GM18907 (cell line): Measurements from ENCODE around the gene ACVR1B.

ENCODE experiments used
- ATAC-seq: cut with Tn5 transposase; IDR thresholded peaks from one replicate; pipeline ENCODE4 v1.9.1; 2021; ENCODE audit warnings: mild to moderate bottlenecking, moderate library complexity; ENCODE audit not compliant: unreplicated experiment

Gene ACVR1B

DNA sequence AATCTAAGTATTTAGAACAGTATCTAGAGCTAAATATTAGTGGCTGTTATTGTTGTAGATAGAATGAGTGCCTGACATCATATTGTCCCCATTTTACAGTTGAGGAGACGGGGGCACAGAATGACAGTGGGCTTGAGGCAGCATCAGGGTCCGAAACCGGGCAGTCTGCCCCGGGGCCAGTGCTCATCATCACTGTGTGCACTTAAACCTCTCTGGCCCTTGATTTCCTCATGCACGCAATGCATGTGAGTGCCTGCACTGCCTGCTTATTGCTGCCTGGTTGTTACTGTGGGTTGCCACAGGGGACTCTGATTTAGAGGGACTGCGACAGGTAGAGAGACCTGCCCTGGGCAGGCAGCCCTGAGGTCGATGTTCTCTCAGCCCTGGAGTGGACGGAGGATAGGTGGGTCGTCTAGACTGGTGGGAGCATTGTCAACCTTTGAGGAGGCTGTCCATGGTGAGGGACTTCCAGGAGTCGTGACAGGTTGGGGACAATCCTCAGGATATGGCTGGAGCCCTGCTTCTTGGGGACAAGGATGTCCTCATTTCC is 34.4 kb upstream of the ACVR1B start:
- no peak for ATAC-seq

DNA sequence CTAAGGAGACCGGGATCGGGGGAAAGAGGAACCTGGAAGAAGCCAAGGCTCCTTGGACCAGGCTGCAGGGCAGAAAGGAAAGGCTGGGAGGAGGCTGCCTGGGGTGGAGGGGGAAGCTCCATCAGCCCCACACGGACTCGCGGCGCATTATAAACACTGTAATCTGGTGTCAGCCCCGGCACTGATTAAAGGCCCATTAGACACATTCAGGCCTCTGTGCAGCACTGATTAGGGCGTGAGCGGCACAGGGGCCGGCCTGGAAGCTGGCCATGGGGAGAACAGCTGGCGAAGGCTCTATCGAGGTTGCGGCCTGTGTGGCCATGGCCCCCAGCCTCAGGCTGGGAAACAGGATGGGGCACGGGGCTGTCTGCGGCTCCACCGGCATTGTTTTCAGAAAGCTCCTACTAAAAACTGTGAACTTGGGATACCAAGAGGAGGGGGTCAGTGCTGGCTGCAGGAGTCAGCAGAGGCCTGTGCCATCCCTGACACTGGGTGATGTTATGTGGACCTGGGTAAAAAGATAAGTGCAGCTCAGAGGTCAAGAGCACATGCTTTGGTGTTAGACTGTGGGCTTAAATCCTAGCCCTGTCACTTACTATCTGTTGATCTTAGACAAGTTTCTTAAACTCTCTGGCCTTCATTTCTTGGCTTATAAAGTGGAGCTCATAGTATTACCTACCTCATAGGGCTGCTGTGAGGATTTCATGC is 33.6 kb upstream of the ACVR1B start:
- ATAC-seq: no peak

DNA sequence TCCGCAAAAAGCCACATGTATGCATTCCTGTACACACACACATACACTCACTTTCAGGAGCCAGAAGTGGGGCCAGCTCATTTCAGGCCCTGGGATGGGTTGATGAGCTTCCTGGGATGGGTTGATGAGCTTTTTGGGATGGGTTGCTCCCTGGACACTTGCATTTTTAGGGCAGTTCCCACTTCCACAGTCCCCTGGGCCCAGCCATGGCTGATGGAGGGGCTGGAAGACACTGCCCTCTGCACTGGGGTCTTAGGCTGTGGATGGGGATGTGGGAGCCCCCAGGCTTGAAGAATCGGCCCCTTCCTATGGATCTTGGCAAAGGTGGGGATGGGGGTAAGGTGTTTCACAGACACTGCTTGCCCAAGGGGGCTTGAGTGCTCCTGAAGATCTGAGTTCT is 31.5 kb upstream of the ACVR1B start:
- no peak for ATAC-seq

DNA sequence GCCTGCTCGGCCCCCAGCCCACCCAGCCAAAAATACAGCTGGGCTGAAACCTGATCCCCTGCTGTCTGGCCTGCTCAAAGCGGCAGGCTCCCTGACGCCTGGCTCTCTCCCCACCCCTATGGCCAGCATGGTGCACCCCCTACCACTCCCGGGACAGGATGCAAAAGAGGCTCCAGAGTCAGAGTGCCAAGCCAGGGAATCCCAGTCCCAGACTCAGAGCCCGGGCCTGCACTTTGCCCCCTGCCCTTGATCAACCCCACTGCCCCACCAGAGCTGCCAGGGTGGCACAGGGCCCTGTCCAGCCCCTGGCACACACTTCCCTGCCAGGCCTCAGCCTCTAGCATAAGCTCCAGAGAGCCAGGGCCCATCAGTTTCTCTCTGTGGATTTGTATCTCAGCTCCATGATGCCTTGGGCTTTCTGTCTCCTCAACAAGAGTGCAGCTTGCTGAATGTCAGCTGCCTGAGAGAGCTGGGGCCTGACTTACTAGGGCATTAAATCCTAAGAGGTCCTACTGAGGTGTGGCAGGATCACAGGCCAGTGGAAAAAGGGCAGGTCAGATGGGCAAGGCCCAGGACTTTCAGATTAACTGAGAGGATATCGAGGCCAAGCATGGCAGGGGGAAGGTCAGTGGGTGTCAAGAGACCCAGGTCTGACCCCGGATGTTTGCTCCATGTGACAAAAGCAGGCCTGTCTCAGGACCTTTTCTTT is 30.3 kb upstream of the ACVR1B start:
- ATAC-seq: no peak

DNA sequence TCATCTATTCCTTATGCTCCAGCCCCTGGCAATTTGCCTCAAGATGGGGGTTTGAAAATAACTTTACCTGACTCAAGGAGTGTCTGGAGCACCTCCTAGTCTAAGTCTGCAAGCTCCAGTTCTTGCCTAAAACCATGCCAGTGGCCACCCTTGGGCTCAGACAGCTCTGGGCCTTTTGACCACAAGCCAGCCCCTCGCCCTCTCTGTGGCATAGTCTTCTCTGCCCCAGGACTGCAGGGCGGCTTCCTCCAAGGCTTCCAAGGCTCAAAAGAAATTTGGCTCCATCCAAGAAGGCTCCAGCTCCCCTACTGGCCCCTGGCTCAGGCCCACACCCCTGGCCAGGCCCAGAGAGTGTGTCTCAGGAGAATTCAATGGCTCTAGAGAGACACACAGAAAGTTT is 29.4 kb upstream of the ACVR1B start:
- ATAC-seq: no peak

DNA sequence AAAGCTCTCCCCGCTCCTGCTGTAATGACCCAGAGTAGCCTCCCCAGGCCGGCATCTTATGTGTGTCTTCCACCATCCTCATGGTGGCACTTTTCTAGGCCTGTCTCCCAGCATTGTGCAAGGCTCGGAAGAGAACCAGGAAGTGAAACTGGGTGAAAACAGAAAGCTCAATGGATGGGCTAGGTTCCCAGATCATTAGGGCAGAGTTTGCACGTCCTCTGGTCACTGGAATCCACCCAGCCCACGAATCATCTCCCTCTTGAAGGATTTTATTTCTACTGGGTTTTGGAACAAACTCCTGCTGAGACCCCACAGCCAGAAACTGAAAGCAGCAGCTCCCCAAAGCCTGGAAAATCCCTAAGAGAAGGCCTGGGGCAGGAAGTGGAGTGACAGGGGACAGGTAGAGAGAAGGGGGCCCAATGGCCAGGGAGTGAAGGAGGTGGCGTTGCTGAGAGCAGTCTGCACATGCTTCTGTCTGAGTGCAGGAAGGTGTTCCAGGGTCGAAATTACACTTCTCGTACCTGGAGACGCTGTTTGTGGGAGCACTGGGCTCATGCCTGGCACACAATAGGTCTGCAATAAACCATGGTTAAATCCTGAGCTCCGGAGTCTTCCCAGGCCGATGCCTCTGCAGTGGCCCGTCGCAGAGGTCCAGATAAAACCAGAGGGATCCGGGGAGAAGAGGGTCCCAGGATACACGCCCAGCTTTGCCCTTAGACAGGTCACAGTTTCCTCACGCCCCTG is 28.6 kb upstream of the ACVR1B start:
- no peak for ATAC-seq

DNA sequence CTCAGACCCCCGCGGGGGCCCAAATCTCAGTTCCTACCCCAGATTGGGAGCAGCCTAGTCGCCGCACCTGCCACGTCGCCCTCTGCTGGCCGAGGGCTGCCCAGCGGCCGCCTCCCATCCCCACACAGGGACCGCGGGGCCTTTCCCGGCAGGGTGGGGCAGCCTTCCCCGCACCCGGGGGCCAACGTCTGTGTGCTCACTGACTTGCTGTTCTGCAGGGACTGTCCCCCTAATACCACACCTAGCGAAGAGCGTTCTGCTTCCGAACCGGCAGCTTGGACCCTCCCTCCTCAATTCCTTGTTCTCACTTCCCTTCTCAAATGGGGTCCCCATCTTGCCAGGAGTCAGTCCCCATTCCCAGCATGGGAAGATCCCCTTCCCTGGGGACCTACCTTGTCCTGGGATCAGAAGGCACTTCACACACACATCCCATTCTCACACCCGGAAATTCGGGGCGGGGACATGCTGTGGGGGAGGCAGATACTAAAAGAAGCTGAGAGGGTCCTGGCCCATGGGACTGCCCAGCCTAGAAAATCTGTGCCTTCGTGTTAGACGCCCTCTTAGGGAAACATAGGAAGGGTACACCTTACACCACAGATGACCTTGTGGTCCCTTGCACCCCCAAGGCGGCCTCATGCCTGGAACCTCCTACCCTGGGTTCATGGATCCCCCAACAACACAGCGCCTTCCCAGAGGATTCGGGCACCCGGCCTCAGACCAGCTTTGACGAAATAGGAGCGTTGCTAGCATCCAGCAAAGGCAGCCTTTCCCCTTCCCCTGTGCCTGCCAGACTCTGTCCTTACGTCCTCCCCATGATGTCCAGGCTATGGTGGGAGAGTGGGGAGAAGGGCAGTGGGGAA is 27.8 kb upstream of the ACVR1B start:
- ATAC-seq: no peak

DNA sequence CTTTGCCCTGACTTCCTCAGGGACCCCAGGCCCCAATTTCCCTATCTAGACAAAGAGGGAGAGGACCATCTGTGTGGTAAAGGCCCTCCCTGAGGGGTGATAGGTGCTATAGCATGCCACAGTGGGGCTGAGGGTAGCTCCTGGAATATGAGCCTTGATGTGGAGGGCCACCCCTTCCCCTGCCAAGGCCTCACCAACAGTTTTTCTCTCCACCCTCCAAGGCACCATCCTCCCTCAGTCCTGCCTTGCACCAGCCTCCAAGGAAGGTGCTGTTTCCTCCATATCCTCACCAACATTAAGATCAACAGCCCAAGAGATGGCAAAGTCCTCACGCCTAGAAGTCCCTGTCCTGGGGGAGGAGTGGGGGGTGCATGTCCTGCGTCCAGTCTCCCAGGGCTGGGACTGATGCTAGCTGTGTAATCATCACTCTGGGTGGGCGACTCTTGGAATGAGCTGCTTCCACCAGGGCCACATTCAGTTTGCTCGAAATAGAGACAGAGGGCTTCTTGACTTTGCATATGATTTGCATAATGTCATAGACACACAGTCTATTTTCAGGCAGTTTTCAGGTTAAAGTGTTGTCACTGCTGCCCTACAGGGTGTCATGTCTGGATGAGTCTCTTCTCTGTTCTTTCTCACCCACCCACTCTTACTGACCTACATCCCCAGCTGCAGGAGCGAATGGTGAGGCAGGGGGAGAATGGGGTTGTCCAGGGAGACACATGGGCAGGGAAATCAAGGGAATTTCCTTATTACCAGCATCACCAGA is 26.8 kb upstream of the ACVR1B start:
- ATAC-seq: no peak

DNA sequence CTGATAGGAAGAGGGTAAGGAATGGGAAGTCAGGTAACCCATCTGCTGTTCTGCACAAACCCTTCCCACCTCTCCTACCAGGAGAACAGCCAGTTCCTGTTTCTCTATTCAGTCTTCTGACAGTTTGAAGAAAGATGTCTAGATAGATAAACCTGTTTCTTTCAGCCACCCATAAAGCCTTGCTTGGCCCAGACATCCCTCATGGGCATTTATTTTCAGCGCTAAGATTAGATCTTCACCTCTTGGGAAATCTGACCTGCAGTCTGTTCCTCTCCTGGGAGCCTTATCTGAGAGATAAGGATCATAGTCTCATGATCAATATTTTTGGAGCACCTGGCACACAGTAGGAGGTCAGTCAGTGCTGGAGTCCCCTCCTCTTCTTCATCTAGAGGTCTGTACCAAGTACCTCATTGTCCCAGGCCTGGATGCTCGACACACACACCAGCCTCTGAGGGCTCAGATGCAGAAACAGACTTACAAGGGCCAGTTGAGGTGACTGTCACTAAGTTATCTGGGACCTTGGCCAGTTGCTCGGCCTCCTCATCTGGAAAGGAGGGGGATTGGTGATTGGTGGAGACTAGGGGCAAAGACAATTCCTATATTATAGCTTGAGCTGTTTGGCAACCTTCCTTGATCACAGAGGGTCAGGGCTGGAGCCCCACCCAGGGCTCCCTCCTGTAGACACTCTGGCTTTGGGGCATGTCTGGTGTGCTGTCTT is 26.0 kb upstream of the ACVR1B start:
- ATAC-seq: no peak

DNA sequence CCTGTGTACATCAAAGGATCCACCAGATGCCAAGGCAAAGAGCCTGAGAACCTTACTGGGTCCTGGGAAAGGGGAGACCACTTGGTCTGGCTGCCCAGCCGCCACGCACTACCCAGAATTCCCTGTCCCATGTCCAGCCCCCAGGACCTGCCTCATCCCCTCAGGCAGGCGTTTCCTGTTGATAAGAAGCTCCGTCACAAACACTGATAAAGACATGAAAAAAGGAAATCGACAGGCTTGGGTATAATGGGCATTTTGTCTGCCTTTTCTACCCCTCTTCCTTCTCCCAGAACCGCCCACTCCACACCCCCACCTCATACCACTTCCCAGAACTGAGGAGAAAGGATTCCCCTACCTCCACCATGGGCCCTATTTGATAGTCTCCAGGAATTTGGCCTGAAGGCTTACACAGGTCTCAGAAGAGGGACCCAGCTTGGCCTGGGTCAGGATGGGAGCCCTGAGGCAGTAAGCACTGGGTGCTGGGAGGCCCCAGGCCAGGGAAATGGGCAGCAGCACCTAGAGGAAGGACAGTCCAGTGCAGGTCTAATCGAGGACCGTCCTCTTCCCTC is 25.4 kb upstream of the ACVR1B start:
- ATAC-seq: no peak

DNA sequence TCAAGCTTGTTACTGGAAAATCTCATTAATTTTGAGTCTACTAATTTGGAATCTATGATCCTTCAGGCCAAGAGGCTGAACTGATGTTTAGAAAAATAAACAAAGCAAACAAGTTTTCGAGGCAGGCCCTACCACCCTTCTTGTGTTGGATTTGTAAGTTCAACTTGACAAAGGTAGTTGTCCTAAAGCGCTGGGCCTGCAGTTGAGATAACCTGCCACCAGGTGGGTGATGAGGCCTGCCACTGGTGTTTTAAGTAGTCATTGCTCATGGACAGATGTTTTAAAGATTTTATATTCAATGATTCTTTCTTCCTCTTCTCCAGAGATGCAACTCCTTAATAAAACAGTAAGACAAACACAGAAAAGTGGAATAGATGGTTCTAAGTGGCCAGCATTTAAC is 24.8 kb upstream of the ACVR1B start:
- ATAC-seq: no peak

DNA sequence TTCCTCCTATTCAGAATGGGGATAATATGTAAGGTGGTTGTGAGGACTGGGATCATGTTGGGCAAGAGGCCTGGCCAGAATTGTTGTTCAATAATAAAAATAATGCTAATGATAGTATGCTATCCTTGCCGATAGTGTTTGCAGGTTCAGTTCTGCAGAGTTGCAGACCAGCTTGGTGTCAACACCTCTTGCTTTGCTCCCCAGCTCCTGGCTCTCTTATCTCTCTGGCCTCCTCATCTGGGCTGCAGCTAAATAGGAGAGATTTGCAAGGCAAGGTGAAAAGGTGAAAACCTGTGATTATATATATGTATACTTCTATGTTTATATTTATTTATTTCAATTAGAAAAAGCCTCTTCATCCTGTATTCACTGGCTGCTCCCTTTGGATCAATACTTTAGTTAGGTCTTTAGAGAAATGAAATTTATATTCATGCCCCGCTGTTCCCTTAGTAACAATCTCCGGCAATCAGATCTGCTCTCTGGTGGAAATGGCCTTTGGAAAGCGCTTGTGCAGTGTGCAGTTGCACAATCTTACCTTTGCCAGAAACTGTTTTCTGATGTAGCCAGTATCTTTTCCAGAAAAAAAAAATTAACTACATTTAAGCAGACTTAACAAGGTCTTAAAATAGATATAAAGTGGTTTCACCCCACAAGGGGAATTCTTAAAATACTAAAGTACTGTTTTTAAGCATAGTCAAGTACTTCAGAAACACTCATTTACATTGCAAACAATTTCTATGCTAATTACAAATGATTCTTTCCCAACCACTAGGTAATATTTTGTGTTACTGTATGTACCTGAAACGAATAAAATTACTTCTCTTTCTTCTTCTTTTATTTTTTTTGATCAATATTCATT is 19.1 kb upstream of the ACVR1B start:
- ATAC-seq: no peak

DNA sequence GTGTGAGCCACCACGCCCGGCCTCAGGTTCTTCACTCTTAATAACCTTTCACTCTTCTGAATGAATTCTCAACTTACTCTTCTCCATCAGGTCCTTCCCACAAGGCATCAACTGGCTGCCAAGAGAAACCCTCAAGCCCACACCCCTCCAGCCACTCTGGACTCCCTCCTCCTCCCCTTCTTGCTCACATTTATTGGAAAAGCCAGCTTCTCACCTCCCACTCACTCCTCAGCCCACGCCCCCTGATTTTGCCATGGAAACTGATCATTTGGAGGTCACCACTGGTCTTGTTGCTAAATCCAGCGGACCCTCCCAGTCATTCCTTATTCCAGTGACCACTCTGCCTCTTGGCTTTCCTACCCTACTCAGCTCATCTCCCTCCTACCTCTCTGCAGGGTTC is 17.4 kb upstream of the ACVR1B start:
- ATAC-seq: no peak

DNA sequence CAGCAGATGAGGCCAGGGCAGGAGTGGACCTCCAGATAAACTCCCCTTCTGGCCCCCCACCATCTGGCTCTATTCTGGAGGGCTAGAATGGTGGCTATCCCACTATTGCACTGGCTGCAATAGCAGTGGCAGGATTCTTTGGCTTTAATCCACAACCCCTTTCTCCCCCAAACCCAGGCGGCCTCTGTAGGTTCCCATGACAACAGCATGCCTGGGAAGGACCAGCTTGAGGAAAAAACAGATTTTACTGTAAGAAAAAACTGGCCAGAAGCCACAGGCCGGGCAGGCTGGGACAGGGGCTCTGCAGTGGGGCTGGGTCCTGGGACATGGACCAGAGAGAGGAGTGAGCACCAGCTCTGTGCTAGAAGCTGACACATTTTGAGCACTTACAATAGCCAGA is 13.6 kb upstream of the ACVR1B start:
- no peak for ATAC-seq

DNA sequence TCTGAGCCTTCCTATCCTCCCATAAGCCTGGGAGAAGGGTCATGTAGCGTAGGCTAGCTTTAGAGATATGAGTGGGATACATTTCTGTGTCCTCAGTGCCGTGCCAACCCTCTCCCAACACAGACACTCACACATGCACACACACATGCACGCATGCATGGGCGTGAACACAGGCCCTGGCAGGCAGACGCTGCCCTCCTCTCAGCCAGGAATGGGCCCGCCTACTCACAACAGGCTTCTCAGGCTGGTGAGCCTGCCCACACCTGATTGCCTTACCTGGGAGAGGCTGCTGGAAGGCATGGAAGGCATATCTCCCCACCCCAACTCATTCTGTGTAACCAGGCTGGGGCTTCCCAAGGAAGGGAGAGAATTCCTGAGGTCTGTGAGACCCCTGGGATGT is 12.8 kb upstream of the ACVR1B start:
- ATAC-seq: no peak

DNA sequence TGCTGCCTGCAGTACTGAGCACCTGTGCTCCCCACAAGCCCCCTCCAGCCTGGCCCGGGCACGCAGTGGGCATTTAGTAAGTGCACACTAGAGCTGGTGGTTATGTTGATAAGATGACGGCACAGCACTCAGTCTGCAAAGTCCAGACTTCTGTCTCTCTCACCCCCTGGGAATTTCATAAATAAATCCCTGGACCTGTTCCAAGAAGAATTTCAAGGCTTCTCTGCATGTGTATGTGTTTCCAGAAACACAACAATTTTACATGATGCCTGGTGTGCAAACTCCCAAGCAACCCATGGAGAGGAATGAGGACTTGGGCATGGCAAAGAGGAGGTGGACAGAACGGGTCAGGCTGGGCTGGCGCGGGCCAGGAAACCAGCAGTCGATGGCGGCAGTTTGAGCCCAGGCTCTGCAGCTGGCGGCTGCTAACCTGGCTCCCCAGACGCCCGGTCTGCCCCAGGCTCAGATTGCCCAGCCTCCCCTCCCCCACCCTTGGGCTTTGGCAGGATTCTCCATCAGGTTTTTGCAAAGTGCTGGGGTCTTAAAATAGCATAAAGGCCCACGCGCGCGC is 10.4 kb upstream of the ACVR1B start:
- ATAC-seq: no peak

DNA sequence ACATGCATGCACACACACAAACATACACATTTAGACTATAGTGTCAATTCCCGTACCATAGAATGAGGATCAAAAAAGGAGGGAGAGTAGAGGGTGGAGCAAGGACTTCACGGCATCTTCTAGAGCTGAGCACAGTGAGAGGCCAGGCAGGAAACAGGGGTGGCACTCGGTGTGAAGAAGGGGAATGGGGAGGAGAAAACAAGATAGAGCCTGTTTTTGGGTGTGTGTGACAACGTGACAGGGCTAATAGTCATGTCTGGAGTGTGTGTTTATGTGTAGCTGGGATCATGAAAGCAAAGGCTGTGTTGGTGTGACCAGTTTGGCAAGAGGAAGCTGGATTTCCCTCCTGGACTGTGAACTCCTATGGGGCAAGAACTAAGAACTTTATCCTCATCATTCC is 9.9 kb upstream of the ACVR1B start:
- ATAC-seq: no peak

DNA sequence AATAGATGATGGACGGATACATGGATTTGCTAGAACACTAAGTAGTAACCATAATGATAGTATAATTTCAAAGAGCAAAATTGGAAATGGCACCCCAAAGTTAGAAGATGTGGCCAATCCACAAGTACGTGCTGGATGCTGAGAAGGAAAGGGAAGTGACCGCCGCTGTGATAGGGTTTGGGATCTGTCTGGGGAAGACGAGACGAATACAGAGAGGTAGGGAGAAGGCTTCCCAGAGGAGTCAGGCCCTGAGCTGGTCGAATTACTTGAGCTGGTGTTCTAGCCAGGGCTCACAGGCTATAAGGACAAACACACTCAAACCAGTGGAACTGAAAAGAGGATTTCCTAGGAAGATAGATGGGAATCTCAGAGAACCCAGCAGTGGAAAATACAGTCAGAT is 9.4 kb upstream of the ACVR1B start:
- ATAC-seq: no peak
